HG03354 (cell line): ENCODE measurements around the gene NR2F1-AS1.

Experiments used
- ATAC-seq: cut with Tn5 transposase; IDR thresholded peaks from one replicate; pipeline ENCODE4 v1.9.1; 2021; ENCODE audit warnings: mild to moderate bottlenecking; ENCODE audit not compliant: unreplicated experiment, poor library complexity, severe bottlenecking

Gene NR2F1-AS1

DNA sequence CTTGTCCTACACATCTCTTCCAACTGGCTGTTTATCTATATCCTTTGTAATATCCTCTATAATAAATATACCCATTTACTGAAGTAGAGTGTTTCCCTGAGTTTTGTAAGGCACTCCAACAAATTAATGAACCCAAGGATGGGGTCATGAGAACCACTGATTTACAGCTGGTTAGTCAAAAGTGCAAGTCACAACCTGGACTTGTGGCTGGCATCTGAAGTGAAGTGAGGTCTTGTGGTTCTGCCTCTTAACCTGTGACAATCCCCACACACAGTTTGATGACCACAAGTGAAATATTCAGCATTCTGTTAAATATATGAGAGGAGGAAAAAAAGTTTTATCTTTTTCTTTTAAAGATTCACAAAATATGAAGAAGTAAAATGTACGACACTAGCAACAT lies 126.1 kb downstream of the NR2F1-AS1 start:
- ATAC-seq = no peak

DNA sequence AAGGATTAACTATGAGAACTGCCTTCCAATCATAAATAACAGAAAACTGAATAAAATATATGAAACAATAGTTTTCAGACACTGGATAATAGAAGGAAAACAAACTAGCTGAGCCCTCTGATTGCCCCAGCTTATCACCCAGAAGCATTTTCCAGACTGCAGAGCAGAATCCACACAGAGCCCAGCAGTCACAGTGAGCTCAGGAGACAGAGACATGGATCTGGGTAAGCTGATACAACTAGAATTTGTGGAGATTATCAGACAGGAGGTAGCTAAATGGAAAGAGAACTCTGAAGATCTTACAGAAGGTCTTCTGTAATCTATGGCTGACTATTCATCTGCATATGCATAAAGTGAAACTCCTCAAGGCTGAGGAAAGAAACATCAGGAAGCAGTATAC lies 128.8 kb downstream of the NR2F1-AS1 start:
- no peak for ATAC-seq

DNA sequence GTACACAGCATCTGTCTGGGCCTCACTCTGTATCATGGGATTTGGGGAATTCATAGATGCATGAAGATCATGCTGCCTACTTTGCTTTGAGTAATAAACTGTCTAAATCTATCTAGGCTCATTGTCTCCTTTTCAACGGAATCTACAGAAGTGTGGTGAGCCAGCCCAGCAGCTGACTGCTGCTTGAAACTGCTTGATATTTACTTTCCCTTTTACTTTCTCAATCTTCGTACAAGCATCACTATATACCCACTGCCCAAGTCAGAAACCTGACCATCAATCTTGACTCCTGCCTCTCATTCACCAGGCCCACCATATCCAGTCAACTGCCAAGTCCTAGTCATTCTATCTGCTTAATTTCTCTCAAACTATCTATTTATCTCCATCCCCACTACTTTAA lies 142.9 kb downstream of the NR2F1-AS1 start:
- ATAC-seq = no peak

DNA sequence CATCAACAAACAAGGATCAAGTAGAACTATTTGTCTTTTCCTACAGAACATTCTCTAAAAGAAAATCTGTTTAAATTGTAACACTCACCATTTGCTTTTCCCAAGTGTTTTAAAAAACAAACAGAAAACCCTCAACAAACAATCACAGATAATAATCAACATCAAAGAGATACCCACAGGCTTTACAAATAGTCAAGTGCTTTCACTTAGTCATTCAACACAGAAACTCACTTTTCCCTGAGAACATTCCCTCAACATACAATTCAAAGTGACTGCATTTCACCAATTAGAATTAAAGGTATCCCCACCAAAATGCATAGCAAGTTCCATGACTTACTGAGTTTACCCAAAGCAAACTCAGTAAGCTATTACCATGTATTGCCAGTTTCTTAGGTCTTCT lies 144.9 kb downstream of the NR2F1-AS1 start:
- no peak for ATAC-seq

DNA sequence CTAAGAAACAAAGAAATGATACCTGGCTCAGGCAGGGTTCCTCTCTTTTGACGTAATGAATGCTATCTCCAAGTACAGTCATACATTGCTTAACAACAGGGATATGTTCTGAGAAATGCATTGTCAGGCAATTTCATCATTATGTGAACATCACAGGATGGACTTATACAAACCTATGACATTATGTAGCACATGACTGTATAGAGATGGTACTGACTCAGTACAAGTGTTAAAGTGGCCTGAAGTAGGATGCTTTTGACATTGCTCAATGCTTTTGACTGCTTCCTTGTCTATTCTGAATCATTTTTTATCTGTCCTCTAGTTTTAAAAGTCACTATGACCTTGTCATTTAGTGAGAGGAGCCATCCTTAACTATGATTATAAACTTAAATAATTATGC lies 147.6 kb downstream of the NR2F1-AS1 start:
- no peak for ATAC-seq

DNA sequence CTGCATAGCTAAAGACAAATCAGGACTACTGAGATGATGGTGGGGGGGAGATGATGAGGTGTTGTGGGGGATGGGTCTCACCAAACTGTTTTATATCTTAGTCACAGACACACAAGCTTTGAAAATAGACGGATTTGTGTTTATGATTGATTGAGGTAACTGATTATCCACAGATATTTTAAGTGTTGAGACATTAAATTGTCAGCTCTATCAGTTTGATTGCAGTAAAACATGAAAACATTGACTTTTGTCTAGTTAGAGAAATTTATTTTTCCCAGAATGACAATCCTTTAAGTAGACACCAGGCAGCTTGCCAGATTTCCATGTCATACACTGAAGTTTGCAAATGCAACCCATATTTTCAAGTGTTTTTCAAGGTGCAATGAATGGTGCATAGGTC lies 149.8 kb downstream of the NR2F1-AS1 start:
- ATAC-seq = no peak

DNA sequence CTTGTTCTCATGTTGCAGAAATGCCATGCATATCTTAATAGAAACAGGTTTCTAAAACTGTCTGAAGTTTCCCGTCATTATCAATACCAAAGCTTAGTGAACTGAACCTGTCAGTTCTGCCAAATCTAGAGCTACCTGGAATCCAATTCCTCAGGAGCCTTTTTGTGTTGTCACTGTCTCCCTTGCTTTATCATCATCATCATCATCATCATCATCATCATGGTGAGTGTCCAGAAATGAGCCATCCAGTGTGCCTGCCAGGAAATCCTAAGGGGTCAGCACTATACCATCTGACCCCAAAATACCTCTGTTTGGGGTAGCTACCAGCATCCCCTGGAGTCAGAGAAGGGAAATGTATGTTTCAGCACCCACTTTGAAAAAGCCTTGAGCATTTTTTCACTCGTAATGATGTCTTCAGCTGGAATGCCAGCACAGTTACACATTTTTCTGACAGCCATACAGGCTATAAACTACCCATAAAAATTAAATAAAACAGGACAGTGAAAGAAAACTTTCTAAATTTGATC lies 150.3 kb downstream of the NR2F1-AS1 start:
- no peak for ATAC-seq

DNA sequence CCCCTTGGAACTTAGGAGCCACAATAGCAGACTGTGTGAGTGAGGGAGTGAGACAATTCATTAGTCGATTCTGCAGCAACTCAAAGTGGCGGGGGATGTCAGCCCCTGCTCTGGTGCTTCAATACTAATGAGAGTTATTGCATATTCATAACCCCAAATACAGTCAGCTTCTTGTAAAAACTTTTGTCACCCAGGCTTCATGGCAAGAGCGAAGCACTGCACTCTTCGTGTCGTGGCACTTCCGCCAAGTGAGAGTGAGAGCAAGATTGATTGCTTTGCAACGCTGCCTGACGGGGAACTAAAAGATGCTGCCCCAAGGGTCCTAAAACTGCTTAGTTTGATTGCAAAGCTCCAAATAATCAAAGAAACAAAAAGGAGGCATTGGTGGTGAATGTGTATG lies 150.9 kb downstream of the NR2F1-AS1 start:
- ATAC-seq = no peak

DNA sequence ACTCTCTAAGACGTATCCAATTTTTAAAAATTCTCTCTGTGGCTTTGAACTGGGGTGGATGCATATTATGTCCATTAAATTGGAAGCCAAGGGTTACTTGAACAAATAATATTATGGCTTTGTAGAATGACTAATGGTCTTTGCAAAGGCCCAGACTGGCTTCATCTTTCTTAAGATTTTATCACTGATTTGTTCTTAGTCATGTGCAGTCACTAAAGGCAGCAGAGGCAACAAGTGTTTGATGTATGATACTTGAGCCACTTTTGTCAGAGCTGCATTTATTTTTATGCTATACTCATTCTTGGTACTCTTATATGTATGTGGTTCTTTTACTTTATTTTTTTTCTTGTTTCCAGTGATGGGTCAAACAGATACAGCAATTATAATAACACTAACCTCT lies 152.2 kb downstream of the NR2F1-AS1 start:
- no peak for ATAC-seq

DNA sequence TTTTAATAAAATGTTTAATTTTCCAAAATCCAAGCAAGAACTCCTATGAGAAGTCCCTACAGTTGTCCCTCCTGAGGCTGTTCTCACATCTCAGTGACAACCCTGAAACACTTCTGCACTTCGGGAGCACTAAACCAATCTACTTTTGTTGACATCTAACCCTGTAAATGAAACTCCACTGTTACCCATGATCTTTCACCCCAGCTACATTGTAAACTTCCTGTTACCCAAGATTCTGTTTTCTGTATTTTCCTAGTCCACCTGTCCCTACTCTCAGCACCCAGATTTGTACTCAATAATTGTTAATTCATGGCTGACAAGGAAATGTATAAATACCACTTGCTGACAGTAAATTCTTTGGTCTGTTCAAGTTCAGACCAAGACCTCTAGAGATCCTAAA lies 153.7 kb downstream of the NR2F1-AS1 start:
- ATAC-seq = no peak

DNA sequence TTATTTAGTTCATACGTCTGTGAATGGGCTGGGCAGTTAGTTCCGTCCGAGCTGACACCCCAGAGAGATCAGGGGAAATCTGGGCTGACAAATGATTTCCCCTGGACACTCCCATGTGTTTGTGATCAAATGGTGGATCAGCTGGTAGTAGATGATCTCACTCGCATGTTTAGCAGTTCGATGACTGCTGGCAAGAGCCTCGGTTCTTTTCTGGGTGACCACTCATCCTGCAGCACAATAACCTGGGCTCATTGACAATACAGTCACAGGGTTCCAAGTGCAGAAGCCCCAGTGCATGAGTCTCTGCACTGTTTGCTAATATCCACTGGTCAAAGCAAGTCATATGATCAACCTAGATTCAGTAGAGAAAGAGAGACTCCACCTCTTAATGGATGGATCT lies 155.9 kb downstream of the NR2F1-AS1 start:
- no peak for ATAC-seq

DNA sequence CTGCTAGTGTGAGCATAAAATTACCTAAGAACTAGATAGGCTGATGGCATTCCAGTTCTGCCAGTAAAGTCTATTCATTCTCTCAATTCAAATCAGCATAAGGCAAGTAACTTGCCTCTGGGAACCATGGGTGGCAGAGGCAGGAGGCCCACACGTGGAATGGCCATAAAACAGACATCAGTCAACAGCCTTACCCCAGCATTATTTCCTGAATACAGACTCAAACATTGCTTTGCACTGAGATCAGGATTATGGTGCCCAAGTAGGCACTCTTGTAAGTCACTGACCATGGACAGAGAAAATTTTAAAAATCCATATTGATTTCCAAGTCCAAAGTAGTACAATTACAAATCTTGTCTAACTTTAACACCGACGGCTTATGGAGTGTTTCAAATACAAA lies 157.7 kb downstream of the NR2F1-AS1 start:
- ATAC-seq = no peak

DNA sequence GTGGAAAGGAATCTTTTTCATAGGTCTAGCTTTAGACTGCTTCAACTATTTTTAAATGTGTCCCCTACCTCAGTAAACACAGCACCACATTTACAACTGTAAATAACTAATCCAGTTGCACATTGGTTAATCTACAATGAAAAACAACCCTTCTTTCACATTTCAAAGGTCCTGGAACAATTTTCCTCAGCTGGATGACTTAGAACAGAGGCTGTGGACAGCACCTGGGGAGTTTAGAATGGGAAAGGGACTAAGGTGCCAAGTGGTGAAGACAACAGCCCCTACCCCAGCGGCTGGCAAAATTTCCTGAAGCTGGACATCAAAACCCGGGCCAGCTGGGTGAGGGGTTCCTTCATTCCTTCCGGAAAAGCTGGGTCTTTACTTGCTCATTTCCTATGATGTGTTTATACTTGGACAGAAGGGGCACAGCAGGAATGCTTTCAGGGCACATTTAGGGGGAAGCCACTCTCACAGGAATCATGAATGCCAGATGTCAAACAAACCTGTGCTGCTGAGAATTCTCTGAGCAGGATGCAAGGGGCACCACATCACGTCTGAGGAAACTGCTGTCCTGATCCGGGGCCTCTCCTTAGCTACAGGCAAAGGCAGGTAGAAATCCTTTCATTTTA lies 158.3 kb downstream of the NR2F1-AS1 start:
- ATAC-seq = no peak

DNA sequence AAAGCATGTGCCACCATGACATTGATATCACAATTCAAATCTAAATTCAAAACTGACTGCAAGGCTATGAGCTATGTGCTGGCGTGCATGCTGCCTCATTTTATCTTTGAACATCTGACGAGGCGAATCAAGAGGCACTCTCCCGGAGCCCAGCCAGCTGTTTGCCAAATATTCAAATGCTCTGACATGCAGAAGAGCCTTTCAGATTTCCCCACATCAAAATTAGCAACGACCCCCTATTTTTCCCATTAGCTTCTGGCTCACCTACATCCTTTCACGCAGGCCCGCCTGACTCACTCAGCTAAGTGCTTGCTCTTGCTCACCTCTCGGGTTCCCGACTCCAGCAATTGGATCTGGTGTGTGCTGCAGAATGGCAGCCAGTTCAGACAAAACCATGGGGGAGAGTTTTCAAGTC lies 159.0 kb downstream of the NR2F1-AS1 start:
- ATAC-seq = no peak

DNA sequence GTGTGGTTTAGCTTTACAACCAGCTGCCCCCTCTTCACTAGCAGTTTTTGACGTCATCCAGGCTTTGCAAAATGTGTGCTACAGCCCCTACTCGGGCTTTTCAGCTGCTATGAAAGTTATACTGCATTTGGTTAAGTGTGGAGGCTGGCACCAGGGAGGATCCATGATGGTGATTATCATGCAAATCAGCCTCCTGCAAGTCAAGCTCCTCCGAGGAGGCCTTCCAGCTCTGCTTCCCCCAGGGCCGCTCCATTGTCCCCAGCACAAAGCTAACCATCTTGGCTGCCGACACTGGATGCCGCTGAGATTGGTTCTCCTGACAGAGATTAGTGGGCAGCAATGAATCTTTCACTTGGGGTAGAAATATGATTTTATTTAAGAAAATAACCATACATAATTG lies 159.6 kb downstream of the NR2F1-AS1 start:
- no peak for ATAC-seq

DNA sequence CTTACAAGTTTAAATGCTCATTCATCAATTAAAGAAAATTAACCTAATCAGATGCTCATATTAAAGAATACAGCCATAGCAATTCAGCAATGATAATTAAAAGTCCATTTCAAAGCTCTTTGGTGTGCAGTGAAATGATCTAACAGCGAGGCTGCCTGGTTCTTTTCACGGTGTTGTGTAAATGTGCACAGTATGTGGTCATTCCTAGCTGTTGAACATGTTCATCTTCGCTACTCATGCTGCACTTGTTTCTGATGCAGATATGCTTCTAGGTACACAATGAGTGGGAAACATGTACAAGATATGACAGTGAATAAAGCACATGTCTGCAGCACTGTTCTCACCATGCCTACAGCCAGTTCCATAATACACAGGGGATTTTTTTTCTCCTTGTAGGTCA lies 163.5 kb downstream of the NR2F1-AS1 start:
- ATAC-seq = no peak

DNA sequence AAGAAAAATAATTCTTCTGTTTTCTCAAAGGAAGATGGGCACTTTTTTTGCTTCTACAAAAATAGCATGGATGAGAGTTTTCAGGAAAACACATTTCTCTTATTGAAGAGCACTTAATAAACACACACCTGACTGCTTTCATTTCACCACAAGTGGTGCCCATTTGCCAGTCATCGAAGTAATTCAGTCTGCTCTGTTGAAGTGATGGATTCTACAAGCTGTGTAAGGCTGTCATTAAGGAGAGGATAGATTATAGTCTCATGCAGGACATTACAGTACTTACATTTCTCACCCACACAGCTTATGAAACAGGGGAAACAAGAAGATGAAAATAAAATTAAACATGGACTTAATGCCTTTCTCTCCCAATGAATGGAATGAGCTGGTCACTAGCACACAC lies 165.2 kb downstream of the NR2F1-AS1 start:
- no peak for ATAC-seq

DNA sequence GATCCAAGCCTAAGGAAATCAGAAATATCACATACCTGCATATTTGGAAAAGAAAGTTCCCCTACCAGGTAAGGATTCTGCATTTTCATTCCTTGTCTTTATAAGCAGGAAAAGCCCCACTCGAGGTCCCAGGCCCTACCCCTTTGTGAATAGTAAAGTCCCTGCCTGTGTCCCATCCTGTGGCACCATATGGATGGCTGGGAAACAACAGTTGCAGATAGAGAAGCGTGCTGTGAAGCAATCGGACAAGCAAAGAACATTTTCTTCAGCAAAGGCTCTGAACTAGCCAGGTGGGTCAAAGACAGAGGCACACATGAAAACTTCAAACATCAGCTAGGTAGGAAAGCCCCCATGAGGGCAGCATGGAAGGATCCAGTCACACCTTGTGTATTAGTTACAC lies 169.3 kb downstream of the NR2F1-AS1 start:
- no peak for ATAC-seq

DNA sequence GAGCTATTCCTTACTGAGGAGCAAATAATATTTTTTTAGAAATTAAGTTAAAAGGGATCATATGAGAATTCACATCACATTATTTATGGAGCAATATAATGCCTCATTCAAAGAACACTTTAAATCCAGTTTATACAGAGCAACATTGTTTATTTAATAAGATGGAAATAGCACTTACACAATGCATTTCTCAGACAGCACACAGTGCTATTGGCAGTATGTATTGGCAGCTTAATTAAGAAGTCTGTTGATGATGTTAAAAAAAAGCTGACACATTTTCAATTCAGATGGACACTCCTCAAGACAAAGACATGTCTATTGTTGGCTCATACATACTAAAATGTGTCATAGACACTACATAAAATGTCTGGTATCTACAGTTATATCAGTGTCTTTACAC lies 171.3 kb downstream of the NR2F1-AS1 start:
- ATAC-seq = no peak

DNA sequence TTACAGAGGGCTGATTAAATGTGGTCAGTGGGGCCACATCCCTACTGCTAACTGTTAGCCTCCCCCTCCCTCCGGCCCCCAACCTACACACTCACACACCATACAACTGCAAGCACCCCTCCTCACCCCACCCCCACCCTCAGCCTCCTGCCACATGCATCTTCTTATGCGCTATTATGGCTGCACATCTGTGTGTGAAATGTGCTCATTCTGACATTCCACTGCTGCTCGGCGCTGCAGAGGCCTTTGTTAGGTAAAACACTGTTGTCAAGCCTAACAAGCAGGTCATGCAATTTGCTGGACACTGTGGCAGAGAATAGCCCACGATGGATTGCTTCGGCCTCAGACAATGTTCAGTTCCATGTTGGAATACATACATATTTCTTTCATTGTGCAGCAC lies 173.6 kb downstream of the NR2F1-AS1 start:
- no peak for ATAC-seq

DNA sequence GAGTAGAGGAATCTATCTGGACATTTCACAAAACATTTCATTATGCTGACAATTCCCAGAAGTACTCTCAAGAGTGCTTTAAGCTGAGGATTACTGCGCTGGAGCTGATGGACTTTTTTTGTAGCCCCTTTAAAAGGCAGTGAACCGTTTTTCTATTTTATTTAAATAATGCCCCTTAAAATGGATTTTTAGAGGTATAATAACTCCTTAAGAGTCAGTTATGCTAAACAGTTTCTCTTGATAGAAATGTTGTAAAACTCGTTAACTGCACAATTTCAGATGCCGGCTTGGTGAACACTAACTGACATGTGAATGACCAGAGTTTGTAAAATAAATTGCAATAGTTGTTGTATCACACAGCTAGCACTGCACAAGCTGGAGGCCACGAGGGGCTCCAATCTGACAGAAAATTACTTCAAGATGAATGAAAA lies 174.0 kb downstream of the NR2F1-AS1 start:
- no peak for ATAC-seq

DNA sequence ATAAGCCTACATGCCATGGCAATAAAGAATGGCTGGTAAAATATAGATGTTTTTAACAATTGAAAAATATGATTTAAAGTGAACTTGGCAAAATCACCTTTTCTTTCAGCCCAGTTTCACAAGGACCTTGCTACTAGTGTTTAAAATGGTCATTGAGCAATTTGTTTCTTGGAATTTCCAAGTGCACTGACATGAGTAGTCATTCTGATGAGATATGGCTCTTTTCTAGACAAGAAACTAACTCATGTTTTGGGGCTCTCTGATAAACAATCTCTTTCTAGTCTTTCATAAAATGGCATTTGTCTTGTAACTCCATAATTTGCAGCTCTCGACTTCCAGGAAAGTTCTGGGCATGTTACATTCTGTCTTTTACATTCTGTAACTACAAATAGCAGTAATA lies 176.8 kb downstream of the NR2F1-AS1 start:
- no peak for ATAC-seq
